Bronchial epithelial cell (primary cell): ENCODE results near the gene UPK3B. TPM values are rescaled to one million over a fixed set of nuclear protein-coding genes. Genes with fewer than 3 reads are reported as not detected.
"Not testable (repeated sequence)": the region's sequence is repeated elsewhere in the genome, so short reads cannot be mapped to it uniquely, and the experiment has no call there.

Source experiments
- DNase-seq: peaks from one replicate; pipeline ENCODE4 v3.0.0-alpha.2; 2010; ENCODE audit warnings: low read depth
- FAIRE-seq: peaks from 2 replicates; lab custom pipeline; 2011; peaks lifted over from hg19 to GRCh38; lab: Jason Lieb, UNC
- H3K27me3 ChIP-seq: 2 replicates; pipeline ENCODE4 v1.5.1; 2011; ENCODE audit warnings: low read length; ENCODE audit not compliant: control insufficient read depth, insufficient read depth
- H3K36me3 ChIP-seq: 2 replicates; pipeline ENCODE4 v1.5.1; 2011; ENCODE audit warnings: low read length; ENCODE audit not compliant: control insufficient read depth, insufficient read depth
- H3K4me3 ChIP-seq: 2 replicates; pipeline ENCODE4 v1.5.1; 2011; ENCODE audit warnings: mild to moderate bottlenecking, low read depth, low read length, control low read depth
- total RNA-seq: library from RNA; depleted of rRNA; stranded (reverse); fragments of >200 nt; gene quantifications from 2 replicates; pipeline ENCODE4 v1.2.1, GENCODE V29; 2014

UPK3B gene
- total RNA-seq, 1 donor from 2014 or later = 0.26 TPM

- not testable (repeated sequence) for FAIRE-seq, H3K27me3 ChIP-seq, H3K4me3 ChIP-seq, DNase-seq, H3K36me3 ChIP-seq
Observed at GRCh38 chr7:76480403-76481253, 29.7 kb upstream of the UPK3B start.

DNA sequence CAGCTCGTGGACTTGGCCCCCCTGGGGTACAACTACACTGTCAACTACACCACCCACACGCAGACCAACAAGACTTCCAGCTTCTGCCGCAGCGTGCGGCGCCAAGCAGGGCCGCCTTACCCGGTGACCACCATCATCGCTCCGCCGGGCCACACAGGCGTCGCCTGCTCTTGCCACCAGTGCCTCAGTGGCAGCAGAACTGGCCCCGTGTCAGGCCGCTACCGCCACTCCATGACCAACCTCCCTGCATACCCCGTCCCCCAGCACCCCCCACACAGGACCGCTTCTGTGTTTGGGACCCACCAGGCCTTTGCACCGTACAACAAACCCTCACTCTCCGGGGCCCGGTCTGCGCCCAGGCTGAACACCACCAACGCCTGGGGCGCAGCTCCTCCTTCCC is 27.7 kb upstream of the UPK3B start:
- not testable (repeated sequence) for H3K4me3 ChIP-seq, H3K27me3 ChIP-seq, H3K36me3 ChIP-seq, FAIRE-seq, DNase-seq

DNA sequence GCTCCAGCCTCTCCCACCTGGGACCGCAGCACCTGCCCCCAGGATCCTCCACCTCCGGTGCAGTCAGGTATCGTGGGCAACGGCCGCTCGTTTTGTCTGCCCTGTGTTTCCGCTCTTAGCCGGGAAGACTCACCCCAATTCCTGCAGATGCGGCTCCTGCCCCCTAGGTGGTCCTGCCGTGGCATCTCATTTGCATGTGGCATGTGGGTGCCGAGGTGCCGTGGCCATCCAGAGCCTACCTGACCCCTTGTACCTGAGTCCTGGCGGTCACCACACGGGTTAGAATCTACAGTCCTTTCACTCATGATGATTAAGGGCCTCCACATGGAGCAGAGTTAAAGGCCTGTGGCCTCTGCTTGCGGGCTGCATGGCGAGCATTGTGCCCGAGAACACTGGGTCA is 27.3 kb upstream of the UPK3B start:
- not testable (repeated sequence) for FAIRE-seq, H3K36me3 ChIP-seq, H3K4me3 ChIP-seq, DNase-seq, H3K27me3 ChIP-seq

DNA sequence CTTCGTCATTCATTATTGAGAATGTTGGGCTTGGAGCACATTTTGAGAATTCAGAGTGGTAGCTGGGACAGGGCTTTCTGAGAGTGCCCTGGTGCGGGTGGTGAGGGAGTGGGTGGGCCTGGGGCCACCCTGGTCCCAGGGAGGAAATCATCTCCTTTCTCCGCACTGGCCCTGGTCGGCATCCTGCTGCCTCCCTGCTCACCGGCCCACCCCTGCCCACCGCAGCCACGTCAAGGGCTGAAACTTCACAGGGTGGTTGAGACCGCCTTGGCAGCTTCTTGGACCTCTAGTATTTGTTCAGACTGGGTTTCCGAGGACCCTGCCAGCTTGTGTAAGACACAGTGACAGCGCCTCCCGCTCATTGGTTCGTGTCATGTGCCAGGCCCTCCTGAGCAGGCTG is 25.9 kb upstream of the UPK3B start:
- FAIRE-seq, H3K27me3 ChIP-seq, DNase-seq, H3K4me3 ChIP-seq, H3K36me3 ChIP-seq: not testable (repeated sequence)

DNA sequence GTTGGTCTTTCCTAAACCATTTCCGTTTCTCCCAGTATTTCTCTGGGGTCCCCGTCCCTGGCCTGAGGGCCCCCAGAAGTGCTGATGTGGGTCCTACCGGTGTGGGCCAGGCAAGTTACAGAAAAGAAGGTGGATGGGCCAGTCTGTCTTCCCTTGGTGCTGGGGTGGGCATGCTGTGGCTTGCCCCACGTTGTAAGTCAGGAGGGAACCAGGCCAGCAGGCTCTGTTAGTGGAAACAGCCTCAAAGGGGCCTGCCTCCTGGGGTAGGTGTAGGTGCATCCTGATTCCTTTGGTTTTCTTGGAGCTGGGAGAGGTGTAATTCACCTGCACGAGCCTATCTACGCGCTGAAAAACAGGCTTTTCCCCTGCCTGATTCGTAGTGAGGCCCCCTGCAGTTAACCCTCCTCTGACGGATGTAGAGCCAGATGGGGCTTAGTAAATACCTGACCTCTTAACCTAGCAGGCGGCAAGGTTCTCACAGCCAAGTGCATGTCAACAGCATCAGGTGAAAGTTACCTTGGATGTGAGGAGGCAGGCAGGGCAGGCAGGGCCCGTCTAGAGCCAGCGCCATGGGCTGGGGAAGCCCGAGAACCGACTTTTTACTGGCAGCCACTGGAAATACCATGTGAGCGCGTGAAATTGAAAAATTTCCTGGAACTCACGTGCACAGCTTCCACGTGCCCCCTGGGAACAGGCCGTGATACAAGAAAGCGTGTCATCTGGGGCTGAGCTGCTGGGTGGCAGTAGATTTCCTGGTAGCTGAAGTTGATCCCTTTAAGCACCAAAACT is 24.3 kb upstream of the UPK3B start:
- not testable (repeated sequence) for FAIRE-seq, DNase-seq, H3K27me3 ChIP-seq, H3K4me3 ChIP-seq, H3K36me3 ChIP-seq

DNA sequence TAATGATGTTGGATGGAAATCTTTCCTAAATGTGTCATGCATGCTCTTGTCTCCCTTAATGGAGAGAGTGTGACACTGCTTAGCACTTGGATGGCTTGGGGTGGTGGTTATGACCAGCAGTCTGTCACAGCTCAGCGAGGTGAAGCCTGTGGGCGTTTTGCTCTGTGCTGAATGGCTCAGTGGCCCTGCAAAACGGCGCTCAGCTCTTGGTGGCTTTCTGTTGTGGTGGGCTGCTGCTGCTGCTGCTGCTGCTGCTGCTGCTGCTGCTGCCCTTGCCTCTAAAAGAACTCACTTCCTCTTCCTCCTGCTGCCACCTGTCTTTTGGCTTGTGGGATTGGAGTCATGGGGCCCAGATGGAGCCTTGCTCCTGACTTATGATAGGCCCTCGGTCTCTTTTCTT is 23.7 kb upstream of the UPK3B start:
- H3K4me3 ChIP-seq, DNase-seq, H3K36me3 ChIP-seq, H3K27me3 ChIP-seq, FAIRE-seq: not testable (repeated sequence)

- not testable (repeated sequence) for DNase-seq, H3K27me3 ChIP-seq, FAIRE-seq, H3K4me3 ChIP-seq, H3K36me3 ChIP-seq
Observed at GRCh38 chr7:76487969-76488368, 22.4 kb upstream of the UPK3B start.

GRCh38 chr7:76492139-76492538 is 18.2 kb upstream of the UPK3B start:
- not testable (repeated sequence) for DNase-seq, H3K36me3 ChIP-seq, H3K27me3 ChIP-seq, FAIRE-seq, H3K4me3 ChIP-seq

DNA sequence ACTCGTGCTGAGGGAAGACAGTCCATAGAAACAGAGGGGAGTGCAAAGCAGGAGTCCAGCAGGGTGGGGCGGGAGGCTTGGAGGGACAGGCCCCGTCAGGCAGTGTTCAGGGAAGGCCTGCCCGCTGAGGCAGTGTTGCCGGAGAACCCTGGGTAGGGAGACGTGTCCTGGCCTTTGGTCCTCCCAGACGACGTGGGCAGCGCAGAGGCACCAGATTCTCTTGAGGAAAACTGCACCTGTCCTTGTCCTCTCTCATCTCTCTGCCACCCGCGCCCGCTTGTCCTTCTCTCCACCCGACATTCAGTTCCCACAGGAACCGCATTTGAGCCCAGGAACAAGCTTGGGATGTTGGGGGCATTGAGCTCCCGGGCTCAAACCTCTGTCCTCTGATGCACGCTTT is 14.6 kb upstream of the UPK3B start:
- H3K36me3 ChIP-seq, H3K4me3 ChIP-seq, DNase-seq, FAIRE-seq, H3K27me3 ChIP-seq: not testable (repeated sequence)

DNA sequence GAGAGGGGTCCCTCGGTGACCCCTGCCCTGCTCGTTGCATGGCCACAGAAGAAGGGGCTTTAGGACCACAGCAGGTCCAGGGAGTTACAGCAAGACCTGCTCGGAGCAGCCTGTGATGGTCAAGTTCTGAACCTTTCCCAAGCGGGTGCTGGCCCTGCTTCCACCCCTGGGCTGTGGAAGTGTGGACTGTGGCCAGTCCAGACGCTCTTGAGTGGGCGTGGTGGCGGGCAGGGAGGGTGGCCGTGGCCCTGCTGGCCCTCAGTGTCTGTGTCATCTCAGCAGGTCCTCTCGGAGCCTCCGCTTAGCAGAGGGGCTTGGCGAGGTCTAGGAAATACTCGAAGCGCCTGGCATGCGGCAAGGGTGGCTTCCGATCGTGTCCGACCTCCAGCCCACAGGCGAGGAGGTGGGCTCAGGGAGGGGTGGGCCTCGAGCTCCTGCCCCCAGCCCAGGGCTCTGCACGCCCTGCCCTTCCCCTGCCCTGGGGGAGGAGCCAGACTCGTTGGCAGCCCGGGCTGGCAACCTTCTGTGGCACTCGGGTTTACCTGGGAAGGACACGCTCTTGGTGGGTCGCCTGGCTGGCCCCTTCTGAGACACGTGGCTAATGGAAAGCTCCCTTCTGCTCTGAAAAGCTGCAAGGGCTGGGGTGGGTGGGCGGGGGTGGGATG is 12.3 kb upstream of the UPK3B start:
- not testable (repeated sequence) for DNase-seq, H3K27me3 ChIP-seq, H3K36me3 ChIP-seq, H3K4me3 ChIP-seq
- FAIRE-seq = peak; percentile 96

DNA sequence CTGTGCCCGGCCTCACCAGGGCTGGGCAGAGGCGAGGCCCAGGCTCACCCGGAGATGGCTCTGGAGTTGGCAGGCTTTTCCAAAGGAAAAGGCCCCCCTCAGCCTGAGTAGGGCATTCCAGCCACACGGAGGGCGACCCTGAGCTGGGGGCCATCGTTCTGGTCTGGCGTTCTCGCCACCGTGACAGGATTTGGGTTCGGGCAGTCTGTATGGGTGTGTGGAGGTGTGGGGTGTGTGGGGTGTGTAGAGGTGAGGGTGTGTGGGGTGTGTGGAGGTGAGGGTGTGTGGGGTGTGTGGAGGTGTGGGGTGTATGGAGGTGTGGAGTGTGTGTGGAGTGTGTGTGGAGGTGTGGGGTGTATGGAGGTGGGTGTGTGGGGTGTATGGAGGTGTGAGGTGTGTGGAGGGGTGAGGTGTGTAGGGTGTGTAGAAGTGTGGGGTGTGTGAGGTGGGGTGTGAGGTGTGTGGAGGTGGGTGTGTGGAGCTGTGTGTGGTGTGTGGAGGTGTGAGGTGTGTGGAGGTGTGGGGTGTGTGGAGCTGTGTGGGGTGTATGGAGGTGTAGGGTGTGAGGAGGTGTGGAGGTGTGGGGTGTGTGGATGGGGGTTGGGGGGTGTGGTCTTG is 11.7 kb upstream of the UPK3B start:
- H3K36me3 ChIP-seq, DNase-seq, H3K4me3 ChIP-seq, H3K27me3 ChIP-seq: not testable (repeated sequence)
- peak; percentile 98 for FAIRE-seq

DNA sequence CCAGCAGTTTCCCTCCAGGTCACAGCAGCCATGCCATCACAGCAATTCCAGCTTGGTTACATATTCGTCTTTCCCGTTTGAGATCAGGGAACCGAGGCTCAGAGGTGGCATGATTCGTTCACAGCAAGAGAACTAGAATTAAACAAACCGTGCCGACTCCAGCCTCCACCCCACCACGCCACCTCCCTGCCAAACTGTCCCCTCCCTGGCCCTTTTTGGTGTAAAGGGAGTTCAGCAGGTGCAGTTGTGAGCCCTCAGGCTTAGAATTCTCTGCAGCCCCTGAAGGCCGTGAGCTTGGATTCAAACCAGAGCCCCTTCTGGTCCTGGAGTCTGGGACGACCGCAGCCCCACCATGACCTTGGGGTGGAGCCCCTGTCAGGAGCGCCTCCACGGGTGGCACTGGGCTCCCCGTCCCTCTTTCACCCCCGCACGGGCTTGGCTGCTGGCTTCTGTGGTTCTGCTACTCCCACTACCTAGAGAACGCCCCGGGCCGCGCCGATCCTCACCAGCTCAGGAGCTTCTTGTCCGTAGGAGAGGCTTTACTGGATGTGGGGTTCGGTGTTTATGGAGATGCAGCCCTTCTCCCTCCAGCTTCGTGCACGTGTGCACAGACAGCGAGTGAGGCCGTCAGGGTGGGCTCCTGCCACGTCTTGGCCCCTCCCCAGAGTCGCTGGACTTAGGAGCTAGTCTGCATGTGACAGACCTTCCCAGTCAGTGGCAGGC is 11.0 kb upstream of the UPK3B start:
- not testable (repeated sequence) for H3K4me3 ChIP-seq, H3K36me3 ChIP-seq, DNase-seq, H3K27me3 ChIP-seq
- FAIRE-seq = peak; percentile 52

DNA sequence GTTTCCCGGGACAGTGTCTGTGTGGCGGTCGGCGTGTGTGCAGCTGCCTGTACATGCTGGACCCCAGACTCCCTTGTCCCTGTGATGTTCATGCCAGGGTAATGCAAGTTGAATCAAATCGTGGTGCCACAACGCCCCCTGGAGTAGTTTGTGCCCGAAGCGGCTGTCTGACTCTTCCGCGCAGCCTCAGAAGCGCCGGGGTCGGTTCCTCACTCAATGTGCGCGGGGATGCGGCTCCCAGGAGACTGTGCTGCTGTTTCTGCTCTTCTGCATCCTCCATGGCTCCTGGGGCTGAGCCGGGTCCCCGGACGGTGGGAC is 10.5 kb upstream of the UPK3B start:
- not testable (repeated sequence) for DNase-seq, H3K27me3 ChIP-seq, H3K36me3 ChIP-seq, FAIRE-seq, H3K4me3 ChIP-seq
